SK-N-SH treated with all-trans-retinoic acid at 6 μM for 48 hours (cell line): ENCODE measurements around the gene CDYL.
A peak's percentile ranks its signal among the peaks of the same experiment; 100 is the strongest.

Experiments
- ATAC-seq: fragments of 200-7000 bp; cut with Tn5 transposase; 3 replicates; pipeline ENCODE4 v1.9.1; 2020; ENCODE audit warnings: mild to moderate bottlenecking, moderate library complexity
- ARNTL ChIP-seq: fragments of 450-650 bp; formaldehyde crosslinking; IDR thresholded peaks from 2 replicates; pipeline ENCODE4 v1.5.0; 2020; ENCODE audit warnings: low read depth, mild to moderate bottlenecking, moderate library complexity, borderline replicate concordance
- BACH2 ChIP-seq: fragments of 250-450 bp; sonication (Bioruptor Pico); IDR thresholded peaks from 2 replicates; pipeline ENCODE4 v1.9.0; 2021; ENCODE audit warnings: mild to moderate bottlenecking, borderline replicate concordance
- CSRNP3 ChIP-seq: fragments of 250-450 bp; sonication (Bioruptor Pico); IDR thresholded peaks from 2 replicates; pipeline ENCODE4 v1.5.1; 2021; ENCODE audit warnings: mild to moderate bottlenecking, moderate library complexity
- ESRRG ChIP-seq: fragments of 250-450 bp; sonication (Bioruptor Pico); IDR thresholded peaks from 2 replicates; pipeline ENCODE4 v1.6.1; 2021; ENCODE audit warnings: mild to moderate bottlenecking
- GLIS3 ChIP-seq: fragments of 250-450 bp; sonication (Bioruptor Pico); IDR thresholded peaks from 2 replicates; pipeline ENCODE4 v1.5.0; 2020; ENCODE audit warnings: mild to moderate bottlenecking, moderate library complexity
- ISL1 ChIP-seq: fragments of 250-450 bp; sonication (Bioruptor Pico); IDR thresholded peaks from 2 replicates; pipeline ENCODE4 v2.1.2; 2022; ENCODE audit warnings: mild to moderate bottlenecking, moderate library complexity
- OSR1 ChIP-seq: fragments of 250-450 bp; sonication (Bioruptor Pico); IDR thresholded peaks from 2 replicates; pipeline ENCODE4 v1.8.0; 2022; ENCODE audit warnings: moderate library complexity, mild to moderate bottlenecking, inconsistent platforms
- PPARA ChIP-seq: fragments of 250-450 bp; sonication (Bioruptor Pico); IDR thresholded peaks from 2 replicates; pipeline ENCODE4 v1.5.0; 2020; ENCODE audit warnings: mild to moderate bottlenecking, borderline replicate concordance
- RARB ChIP-seq: fragments of 250-450 bp; sonication (Bioruptor Pico); IDR thresholded peaks from 2 replicates; pipeline ENCODE4 v1.8.0; 2021; ENCODE audit warnings: mild to moderate bottlenecking, moderate library complexity
- SNAI2 ChIP-seq: fragments of 250-450 bp; sonication (Bioruptor Pico); IDR thresholded peaks from 2 replicates; pipeline ENCODE4 v1.5.0; 2020; ENCODE audit warnings: mild to moderate bottlenecking, moderate library complexity
- TCF4 ChIP-seq: fragments of 250-450 bp; sonication (Bioruptor Pico); IDR thresholded peaks from 2 replicates; pipeline ENCODE4 v1.8.0; 2021; ENCODE audit warnings: mild to moderate bottlenecking, moderate library complexity, borderline replicate concordance
- TOX ChIP-seq: fragments of 250-450 bp; sonication (Bioruptor Pico); IDR thresholded peaks from 2 replicates; pipeline ENCODE4 v1.8.0; 2021; ENCODE audit warnings: mild to moderate bottlenecking, moderate library complexity, borderline replicate concordance
- TSHZ2 ChIP-seq: fragments of 250-450 bp; sonication (Bioruptor Pico); IDR thresholded peaks from 2 replicates; pipeline ENCODE4 v1.5.0; 2020; ENCODE audit warnings: mild to moderate bottlenecking, moderate library complexity
- ZC3H10 ChIP-seq: fragments of 250-450 bp; sonication (Bioruptor Pico); IDR thresholded peaks from 2 replicates; pipeline ENCODE4 v1.5.1; 2021; ENCODE audit warnings: mild to moderate bottlenecking, moderate library complexity
- ZFP3 ChIP-seq: fragments of 250-450 bp; sonication (Bioruptor Pico); IDR thresholded peaks from 2 replicates; pipeline ENCODE4 v1.5.0; 2020; ENCODE audit warnings: mild to moderate bottlenecking, moderate library complexity
- ZFP30 ChIP-seq: fragments of 450-650 bp; formaldehyde crosslinking; IDR thresholded peaks from 2 replicates; pipeline ENCODE4 v1.5.0; 2022; ENCODE audit warnings: mild to moderate bottlenecking, moderate library complexity
- ZNF565 ChIP-seq: fragments of 450-650 bp; formaldehyde crosslinking; conservative IDR thresholded peaks from 2 replicates; pipeline ENCODE4 v1.5.0; 2020; ENCODE audit warnings: low read depth, mild to moderate bottlenecking, moderate library complexity
- ZNF70 ChIP-seq: fragments of 450-650 bp; formaldehyde crosslinking; IDR thresholded peaks from 2 replicates; pipeline ENCODE4 v1.5.0; 2020; ENCODE audit warnings: mild to moderate bottlenecking, moderate library complexity
- ZNF8 ChIP-seq: fragments of 450-650 bp; formaldehyde crosslinking; IDR thresholded peaks from 2 replicates; pipeline ENCODE4 v1.5.0; 2020; ENCODE audit warnings: mild to moderate bottlenecking, moderate library complexity
- TF ChIP-seq, protein P1 (sequence below): fragments of 250-450 bp; sonication (Bioruptor Pico); IDR thresholded peaks from 2 replicates; pipeline ENCODE4 v1.5.1; 2020; ENCODE audit warnings: low read depth, mild to moderate bottlenecking, moderate library complexity
- TF ChIP-seq, protein P2 (sequence below): fragments of 250-450 bp; sonication (Bioruptor Pico); IDR thresholded peaks from 2 replicates; pipeline ENCODE4 v1.8.0; 2020; ENCODE audit warnings: mild to moderate bottlenecking, moderate library complexity, borderline replicate concordance
- TF ChIP-seq, protein P3 (sequence below): fragments of 250-450 bp; sonication (Bioruptor Pico); IDR thresholded peaks from 2 replicates; pipeline ENCODE4 v1.8.0; 2021; ENCODE audit warnings: low read depth, mild to moderate bottlenecking, moderate library complexity, borderline replicate concordance

Gene CDYL

DNA sequence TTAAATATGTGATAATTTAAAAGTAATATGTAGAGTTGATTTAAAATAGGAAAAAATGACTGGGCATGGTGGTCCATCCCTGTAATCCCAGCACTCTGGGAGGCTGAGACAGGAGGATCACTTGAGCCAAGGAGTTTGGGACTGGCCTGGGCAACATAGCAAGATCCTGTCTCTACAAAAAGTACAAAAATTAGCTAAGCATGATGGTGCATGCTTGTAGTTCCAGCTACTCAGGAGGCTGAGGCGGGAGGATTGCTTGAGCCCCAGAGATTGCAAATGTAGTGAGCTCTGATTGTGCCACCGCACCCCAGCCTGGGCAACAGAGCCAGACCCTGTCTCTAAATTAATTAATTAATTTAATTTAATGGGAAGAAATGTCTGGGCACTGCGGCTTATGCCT lies 44.2 kb upstream of the CDYL start:
- ATAC-seq: no peak
- TF ChIP-seq ZNF565 (CRISPR knock-in tag) (no peak), SNAI2 (CRISPR knock-in tag) (no peak), TCF4 (CRISPR knock-in tag) (no peak), ZFP30 (no peak), ZFP3 (CRISPR knock-in tag) (no peak), OSR1 (no peak), ESRRG (no peak), ZNF8 (CRISPR knock-in tag) (no peak), GLIS3 (CRISPR knock-in tag) (no peak), CSRNP3 (CRISPR knock-in tag) (no peak), ISL1 (CRISPR knock-in tag) (no peak), BACH2 (CRISPR knock-in tag) (no peak), TSHZ2 (CRISPR knock-in tag) (no peak), ZC3H10 (CRISPR knock-in tag) (no peak), ARNTL (no peak), TOX (CRISPR knock-in tag) (no peak)
- TF ChIP-seq, protein P1, sequence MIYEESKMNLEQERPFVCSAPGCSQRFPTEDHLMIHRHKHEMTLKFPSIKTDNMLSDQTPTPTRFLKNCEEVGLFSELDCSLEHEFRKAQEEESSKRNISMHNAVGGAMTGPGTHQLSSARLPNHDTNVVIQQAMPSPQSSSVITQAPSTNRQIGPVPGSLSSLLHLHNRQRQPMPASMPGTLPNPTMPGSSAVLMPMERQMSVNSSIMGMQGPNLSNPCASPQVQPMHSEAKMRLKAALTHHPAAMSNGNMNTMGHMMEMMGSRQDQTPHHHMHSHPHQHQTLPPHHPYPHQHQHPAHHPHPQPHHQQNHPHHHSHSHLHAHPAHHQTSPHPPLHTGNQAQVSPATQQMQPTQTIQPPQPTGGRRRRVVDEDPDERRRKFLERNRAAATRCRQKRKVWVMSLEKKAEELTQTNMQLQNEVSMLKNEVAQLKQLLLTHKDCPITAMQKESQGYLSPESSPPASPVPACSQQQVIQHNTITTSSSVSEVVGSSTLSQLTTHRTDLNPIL (CRISPR knock-in tag): no peak
- TF ChIP-seq, protein P2, sequence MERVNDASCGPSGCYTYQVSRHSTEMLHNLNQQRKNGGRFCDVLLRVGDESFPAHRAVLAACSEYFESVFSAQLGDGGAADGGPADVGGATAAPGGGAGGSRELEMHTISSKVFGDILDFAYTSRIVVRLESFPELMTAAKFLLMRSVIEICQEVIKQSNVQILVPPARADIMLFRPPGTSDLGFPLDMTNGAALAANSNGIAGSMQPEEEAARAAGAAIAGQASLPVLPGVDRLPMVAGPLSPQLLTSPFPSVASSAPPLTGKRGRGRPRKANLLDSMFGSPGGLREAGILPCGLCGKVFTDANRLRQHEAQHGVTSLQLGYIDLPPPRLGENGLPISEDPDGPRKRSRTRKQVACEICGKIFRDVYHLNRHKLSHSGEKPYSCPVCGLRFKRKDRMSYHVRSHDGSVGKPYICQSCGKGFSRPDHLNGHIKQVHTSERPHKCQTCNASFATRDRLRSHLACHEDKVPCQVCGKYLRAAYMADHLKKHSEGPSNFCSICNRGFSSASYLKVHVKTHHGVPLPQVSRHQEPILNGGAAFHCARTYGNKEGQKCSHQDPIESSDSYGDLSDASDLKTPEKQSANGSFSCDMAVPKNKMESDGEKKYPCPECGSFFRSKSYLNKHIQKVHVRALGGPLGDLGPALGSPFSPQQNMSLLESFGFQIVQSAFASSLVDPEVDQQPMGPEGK (CRISPR knock-in tag): no peak
- TF ChIP-seq, protein P3, sequence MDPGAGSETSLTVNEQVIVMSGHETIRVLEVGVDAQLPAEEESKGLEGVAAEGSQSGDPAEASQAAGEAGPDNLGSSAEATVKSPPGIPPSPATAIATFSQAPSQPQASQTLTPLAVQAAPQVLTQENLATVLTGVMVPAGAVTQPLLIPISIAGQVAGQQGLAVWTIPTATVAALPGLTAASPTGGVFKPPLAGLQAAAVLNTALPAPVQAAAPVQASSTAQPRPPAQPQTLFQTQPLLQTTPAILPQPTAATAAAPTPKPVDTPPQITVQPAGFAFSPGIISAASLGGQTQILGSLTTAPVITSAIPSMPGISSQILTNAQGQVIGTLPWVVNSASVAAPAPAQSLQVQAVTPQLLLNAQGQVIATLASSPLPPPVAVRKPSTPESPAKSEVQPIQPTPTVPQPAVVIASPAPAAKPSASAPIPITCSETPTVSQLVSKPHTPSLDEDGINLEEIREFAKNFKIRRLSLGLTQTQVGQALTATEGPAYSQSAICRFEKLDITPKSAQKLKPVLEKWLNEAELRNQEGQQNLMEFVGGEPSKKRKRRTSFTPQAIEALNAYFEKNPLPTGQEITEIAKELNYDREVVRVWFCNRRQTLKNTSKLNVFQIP (CRISPR knock-in tag): no peak

DNA sequence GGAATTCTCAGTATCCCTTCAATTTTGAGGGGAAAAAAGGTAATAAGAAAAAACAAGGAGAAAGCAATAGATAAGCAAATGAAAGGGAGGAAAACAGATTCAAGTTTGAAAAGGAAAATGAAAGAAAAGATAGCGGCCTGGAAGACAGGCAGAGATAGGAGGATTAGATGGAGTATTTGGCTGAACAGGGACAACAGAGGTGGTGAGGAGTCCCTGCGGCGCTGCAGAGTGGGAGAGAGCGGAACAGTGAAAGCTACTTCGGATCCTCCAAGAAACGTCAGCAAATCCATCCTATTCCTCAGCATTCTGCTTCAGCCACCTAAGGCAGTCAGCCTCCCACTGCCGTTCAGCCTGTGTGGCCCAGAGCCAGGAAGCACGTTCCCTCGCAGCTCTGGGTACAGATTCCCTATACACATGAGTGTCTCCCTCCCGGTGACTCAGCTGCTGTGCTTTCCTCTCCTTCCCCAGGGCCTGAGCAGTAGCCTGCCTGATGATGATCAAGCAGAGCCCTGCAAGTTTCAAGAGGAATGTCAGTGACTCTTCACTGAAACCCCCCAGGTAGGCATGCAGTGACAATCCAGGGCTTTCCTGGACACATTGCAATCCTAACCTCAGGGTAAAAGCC lies 43.4 kb upstream of the CDYL start:
- ATAC-seq: peak; percentile 95
- TF ChIP-seq ZNF565 (CRISPR knock-in tag) (no peak), PPARA (no peak), GLIS3 (CRISPR knock-in tag) (no peak), TOX (CRISPR knock-in tag) (no peak), ZFP30 (no peak), ZC3H10 (CRISPR knock-in tag) (no peak), CSRNP3 (CRISPR knock-in tag) (no peak), ZNF70 (CRISPR knock-in tag) (no peak), ARNTL (no peak), SNAI2 (CRISPR knock-in tag) (no peak), ISL1 (CRISPR knock-in tag) (no peak), OSR1 (no peak), TCF4 (CRISPR knock-in tag) (no peak), RARB (CRISPR knock-in tag) (no peak), ZFP3 (CRISPR knock-in tag) (no peak)
- TF ChIP-seq, protein P1 (CRISPR knock-in tag): no peak
